Measurements from ENCODE around the gene COQ10B.
"Not testable (repeated sequence)": the region's sequence is repeated elsewhere in the genome, so short reads cannot be mapped to it uniquely, and the experiment has no call there.

COQ10B gene

GRCh38 chr2:197435598-197436420 is 17.5 kb upstream of the COQ10B start:
- TF ChIP-seq, protein P1, sequence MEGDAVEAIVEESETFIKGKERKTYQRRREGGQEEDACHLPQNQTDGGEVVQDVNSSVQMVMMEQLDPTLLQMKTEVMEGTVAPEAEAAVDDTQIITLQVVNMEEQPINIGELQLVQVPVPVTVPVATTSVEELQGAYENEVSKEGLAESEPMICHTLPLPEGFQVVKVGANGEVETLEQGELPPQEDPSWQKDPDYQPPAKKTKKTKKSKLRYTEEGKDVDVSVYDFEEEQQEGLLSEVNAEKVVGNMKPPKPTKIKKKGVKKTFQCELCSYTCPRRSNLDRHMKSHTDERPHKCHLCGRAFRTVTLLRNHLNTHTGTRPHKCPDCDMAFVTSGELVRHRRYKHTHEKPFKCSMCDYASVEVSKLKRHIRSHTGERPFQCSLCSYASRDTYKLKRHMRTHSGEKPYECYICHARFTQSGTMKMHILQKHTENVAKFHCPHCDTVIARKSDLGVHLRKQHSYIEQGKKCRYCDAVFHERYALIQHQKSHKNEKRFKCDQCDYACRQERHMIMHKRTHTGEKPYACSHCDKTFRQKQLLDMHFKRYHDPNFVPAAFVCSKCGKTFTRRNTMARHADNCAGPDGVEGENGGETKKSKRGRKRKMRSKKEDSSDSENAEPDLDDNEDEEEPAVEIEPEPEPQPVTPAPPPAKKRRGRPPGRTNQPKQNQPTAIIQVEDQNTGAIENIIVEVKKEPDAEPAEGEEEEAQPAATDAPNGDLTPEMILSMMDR (IDR thresholded peaks at IDR 0.05; ENCODE audit: low read depth, low read length), result no peak
- H3K4me3 ChIP-seq (ENCODE audit: low read depth, low read length), result peak overlapping the region; percentile 86

DNA sequence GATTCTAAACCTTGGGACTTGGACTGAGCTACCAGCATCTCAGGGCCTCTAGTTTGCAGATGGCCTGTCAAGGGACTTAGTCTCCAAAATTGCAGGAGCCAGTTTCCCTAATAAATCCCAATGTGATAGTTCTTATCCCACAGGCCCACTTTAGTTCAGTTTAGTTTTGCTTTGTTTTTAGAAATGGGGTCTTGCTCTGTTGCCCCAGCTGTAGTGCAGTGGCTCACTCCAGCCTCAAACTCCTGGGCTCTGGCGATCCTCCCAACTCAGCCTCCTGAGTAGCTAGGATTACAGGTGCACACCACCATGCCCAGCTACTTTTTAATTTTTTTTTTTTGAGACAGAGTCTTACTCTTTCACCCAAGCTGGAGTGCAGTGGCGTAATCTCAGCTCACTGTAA is 16.0 kb upstream of the COQ10B start:
- no peak overlapping the region for H3K4me3 ChIP-seq (ENCODE audit: low read depth, low read length)
- TF ChIP-seq, protein P1 (IDR thresholded peaks at IDR 0.05; ENCODE audit: low read depth, low read length), result no peak

- no peak overlapping the region for H3K4me3 ChIP-seq (ENCODE audit: low read depth, low read length)
- TF ChIP-seq, protein P1 (IDR thresholded peaks at IDR 0.05; ENCODE audit: low read depth, low read length), result no peak
Measured at GRCh38 chr2:197442857-197443256, 10.5 kb upstream of the COQ10B start.

GRCh38 chr2:197445746-197446145 is 7.6 kb upstream of the COQ10B start:
- TF ChIP-seq, protein P1 (IDR thresholded peaks at IDR 0.05; ENCODE audit: low read depth, low read length), result no peak
- H3K4me3 ChIP-seq (ENCODE audit: low read depth, low read length), result no peak overlapping the region

GRCh38 chr2:197446844-197447243 is 6.5 kb upstream of the COQ10B start:
- H3K4me3 ChIP-seq (ENCODE audit: low read depth, low read length), result no peak overlapping the region
- TF ChIP-seq, protein P1 (IDR thresholded peaks at IDR 0.05; ENCODE audit: low read depth, low read length), result no peak

DNA sequence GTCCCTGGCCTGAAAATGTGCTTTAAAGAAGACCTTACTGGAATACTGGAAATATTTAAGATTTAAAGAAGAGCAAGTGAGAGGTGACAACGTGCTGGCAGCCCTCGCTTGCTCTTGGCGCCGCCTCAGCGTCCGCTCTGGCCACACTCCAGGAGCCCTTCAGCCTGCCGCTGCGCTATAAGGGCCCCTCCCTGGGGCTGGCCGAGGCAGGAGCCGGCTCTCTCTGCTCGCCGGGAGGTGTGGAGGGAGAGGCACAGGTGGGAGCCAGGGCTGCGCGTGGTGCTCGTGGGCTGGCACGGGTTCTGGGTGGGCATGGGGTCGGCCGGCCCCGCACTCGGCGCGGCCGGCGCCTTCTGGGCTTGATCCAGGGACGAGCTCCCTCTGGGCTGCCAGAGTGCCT is 2.9 kb upstream of the COQ10B start:
- H3K4me3 ChIP-seq (ENCODE audit: low read depth, low read length), result no peak overlapping the region

GRCh38 chr2:197450935-197451358 is 2.4 kb upstream of the COQ10B start:
- H3K4me3 ChIP-seq (ENCODE audit: low read depth, low read length), result not testable (repeated sequence)

More for the DNA sequence above, 2.9 kb upstream of the COQ10B start:
- TF ChIP-seq, protein P1 (IDR thresholded peaks at IDR 0.05; ENCODE audit: low read depth, low read length), result no peak

GRCh38 chr2:197452754-197453122 is 614 bp upstream of the COQ10B start:
- peak overlapping the region; percentile 97 for H3K4me3 ChIP-seq (ENCODE audit: low read depth, low read length)
- TF ChIP-seq, protein P1 (IDR thresholded peaks at IDR 0.05; ENCODE audit: low read depth, low read length), result no peak
